HG03097 (cell line): ENCODE results near the gene CTSS.
"Not testable (repeated sequence)": the region's sequence is repeated elsewhere in the genome, so short reads cannot be mapped to it uniquely, and the experiment has no call there.

Source experiments
- ATAC-seq: cut with Tn5 transposase; IDR thresholded peaks from one replicate; pipeline ENCODE4 v1.9.1; 2021; ENCODE audit not compliant: unreplicated experiment, low FRiP score

CTSS gene

GRCh38 chr1:150775931-150776505 lies 10.4 kb upstream of the CTSS start:
- not testable (repeated sequence) for ATAC-seq

GRCh38 chr1:150775276-150775675 lies 9.7 kb upstream of the CTSS start:
- ATAC-seq, result no peak

GRCh38 chr1:150772326-150772725 lies 6.7 kb upstream of the CTSS start:
- no peak for ATAC-seq

- ATAC-seq, result not testable (repeated sequence)
These were observed 2.1 kb upstream of the CTSS start for GRCh38 chr1:150767704-150768103.

- ATAC-seq, result not testable (repeated sequence)
These were observed 361 bp upstream of the CTSS start for GRCh38 chr1:150765977-150766301.

- ATAC-seq, result no peak
These were observed 919 bp downstream of the CTSS start for GRCh38 chr1:150764617-150765101.

- ATAC-seq, result no peak
These were observed 2.6 kb downstream of the CTSS start for GRCh38 chr1:150763018-150763417.

GRCh38 chr1:150762552-150762951 lies 3.0 kb downstream of the CTSS start:
- no peak for ATAC-seq

- no peak for ATAC-seq
These were observed 3.8 kb downstream of the CTSS start for GRCh38 chr1:150761801-150762200.

- ATAC-seq, result no peak
These were observed 5.6 kb downstream of the CTSS start for GRCh38 chr1:150760013-150760412.

- no peak for ATAC-seq
These were observed 12.2 kb downstream of the CTSS start for GRCh38 chr1:150753416-150753815.

GRCh38 chr1:150751443-150751842 lies 14.1 kb downstream of the CTSS start:
- no peak for ATAC-seq

GRCh38 chr1:150749720-150750311 lies 15.8 kb downstream of the CTSS start:
- no peak for ATAC-seq

GRCh38 chr1:150748878-150749719 lies 16.5 kb downstream of the CTSS start:
- no peak for ATAC-seq

- no peak for ATAC-seq
These were observed 35.4 kb downstream of the CTSS start for GRCh38 chr1:150730130-150730721.

GRCh38 chr1:150724336-150724735 lies 41.2 kb downstream of the CTSS start:
- ATAC-seq, result no peak

- ATAC-seq, result no peak
These were observed 44.9 kb downstream of the CTSS start, which contains the start of gene HORMAD1 for GRCh38 chr1:150720703-150721102. Gene HORMAD1 (minus strand): TSS chr1:150720895. CDS start chr1:150719505, 1,390 bp downstream.

- no peak for ATAC-seq
These were observed 45.5 kb downstream of the CTSS start for GRCh38 chr1:150720098-150720497.

GRCh38 chr1:150718225-150718891 lies 47.2 kb downstream of the CTSS start:
- no peak for ATAC-seq

GRCh38 chr1:150709031-150709430 lies 56.5 kb downstream of the CTSS start:
- ATAC-seq, result not testable (repeated sequence)

- ATAC-seq, result no peak
These were observed 57.0 kb downstream of the CTSS start for GRCh38 chr1:150708595-150708994.
